Liver (tissue), 9 donors: ENCODE data around the gene RUNDC3A. TPM values are rescaled to one million over a fixed set of nuclear protein-coding genes. Genes with fewer than 3 reads are reported as not detected.

Experiments
- DNase-seq: peaks from one replicate; pipeline ENCODE4 v3.0.0-alpha.2; 2017; ENCODE audit warnings: low spot score
- H3K27ac ChIP-seq, 2 donors: one replicate each; pipeline ENCODE4 v1.7.0; 2013; ENCODE audit warnings: inconsistent platforms in 2 of 2, low read length in 2 of 2, control low read depth in 1 of 2, low read depth in 1 of 2, mild to moderate bottlenecking in 1 of 2
- H3K27me3 ChIP-seq, 4 donors: one replicate each; pipeline versions ENCODE4 v1.6.1 to v1.7.0; 2013; ENCODE audit warnings: low read length in 3 of 4, inconsistent platforms in 1 of 4, mild to moderate bottlenecking in 1 of 4, moderate library complexity in 1 of 4; ENCODE audit not compliant: control insufficient read depth in 4 of 4, insufficient read depth in 4 of 4
- H3K36me3 ChIP-seq, 4 donors: one replicate each; pipeline versions ENCODE4 v1.6.1 to v1.7.0; 2013; ENCODE audit warnings: low read length in 3 of 4, mild to moderate bottlenecking in 3 of 4, low read depth in 1 of 4, moderate library complexity in 1 of 4; ENCODE audit not compliant: control insufficient read depth in 4 of 4, insufficient read depth in 3 of 4
- H3K4me1 ChIP-seq, 4 donors: one replicate each; pipeline versions ENCODE4 v1.6.1 to v1.7.0; 2013; ENCODE audit warnings: low read length in 3 of 4, mild to moderate bottlenecking in 3 of 4, moderate library complexity in 1 of 4; ENCODE audit not compliant: control insufficient read depth in 4 of 4, insufficient read depth in 4 of 4
- H3K4me3 ChIP-seq, 3 donors: one replicate each; pipeline versions ENCODE4 v1.6.1 to v1.7.0; 2013; ENCODE audit warnings: low read length in 3 of 3, control low read depth in 1 of 3, low read depth in 1 of 3, mild to moderate bottlenecking in 1 of 3
- H3K9ac ChIP-seq, 2 donors: one replicate each; pipeline ENCODE4 v1.7.0; 2013; ENCODE audit warnings: low read length in 2 of 2, mild to moderate bottlenecking in 2 of 2, moderate library complexity in 2 of 2, control low read depth in 1 of 2, low read depth in 1 of 2
- H3K9me3 ChIP-seq, 4 donors: one replicate each; pipeline versions ENCODE4 v1.6.1 to v1.7.0; 2013; ENCODE audit warnings: low read length in 3 of 4; ENCODE audit not compliant: control insufficient read depth in 4 of 4
- EGR1 ChIP-seq, 2 donors: IDR thresholded peaks; 2 replicates each; pipeline ENCODE4 v1.6.1; 2016 to 2018; ENCODE audit warnings: antibody characterized with exemption in 2 of 2, low read depth in 2 of 2
- FOXA1 ChIP-seq: IDR thresholded peaks from 2 replicates; pipeline ENCODE4 v1.6.1; 2016; ENCODE audit warnings: antibody characterized with exemption
- FOXA2 ChIP-seq: IDR thresholded peaks from 2 replicates; pipeline ENCODE4 v1.6.1; 2016; ENCODE audit warnings: antibody characterized with exemption
- GABPA ChIP-seq, 2 donors: IDR thresholded peaks in 1 of 2; conservative IDR thresholded peaks in 1 of 2; 2 replicates each; pipeline ENCODE4 v1.6.1; 2016; ENCODE audit warnings: antibody characterized with exemption in 2 of 2, mild to moderate bottlenecking in 1 of 2, moderate library complexity in 1 of 2
- HNF4A ChIP-seq, 2 donors: conservative IDR thresholded peaks; 2 replicates each; pipeline ENCODE4 v1.6.1; 2016; ENCODE audit warnings: antibody characterized with exemption in 2 of 2, mild to moderate bottlenecking in 2 of 2
- HNF4G ChIP-seq: IDR thresholded peaks from 2 replicates; pipeline ENCODE4 v1.6.1; 2016; ENCODE audit warnings: antibody characterized with exemption
- JUND ChIP-seq, 2 donors: IDR thresholded peaks; 2 replicates each; pipeline ENCODE4 v1.6.1; 2016; ENCODE audit warnings: antibody characterized with exemption in 2 of 2
- NR2F2 ChIP-seq: IDR thresholded peaks from 2 replicates; pipeline ENCODE4 v1.6.1; 2016; ENCODE audit warnings: antibody characterized with exemption
- RAD21 ChIP-seq, 2 donors: IDR thresholded peaks; 2 replicates each; pipeline ENCODE4 v1.6.1; 2016; ENCODE audit warnings: antibody characterized with exemption in 2 of 2, mild to moderate bottlenecking in 2 of 2
- RXRA ChIP-seq, 2 donors: IDR thresholded peaks; 2 replicates each; pipeline ENCODE4 v1.6.1; 2017 to 2018; ENCODE audit warnings: antibody characterized with exemption in 2 of 2, mild to moderate bottlenecking in 1 of 2
- SP1 ChIP-seq: IDR thresholded peaks from 2 replicates; pipeline ENCODE4 v1.6.1; 2018; ENCODE audit warnings: antibody characterized with exemption, mild to moderate bottlenecking
- TAF1 ChIP-seq: conservative IDR thresholded peaks from 2 replicates; pipeline ENCODE4 v1.6.1; 2016; ENCODE audit warnings: antibody characterized with exemption, mild to moderate bottlenecking
- YY1 ChIP-seq: IDR thresholded peaks from 2 replicates; pipeline ENCODE4 v1.6.1; 2016; ENCODE audit warnings: antibody characterized with exemption, mild to moderate bottlenecking
- WGBS: extraction: QIAGEN DNeasy Blood & Tissue Kit; methylation state at CpG from one replicate; pipeline ENCODE4 v1.1.7; 2013; 5-methylcytosine and 5-hydroxymethylcytosine counted together
- polyA plus RNA-seq, 2 donors: library from polyadenylated mRNA; stranded (reverse) in 1 of 2; unstranded in 1 of 2; fragments of 200-250 nt in 1 of 2; fragments of >200 nt in 1 of 2; fragmentation: Nextera tagmentation in 1 of 2; extraction: Ambion mirVana in 1 of 2; gene quantifications; one replicate each; pipeline versions ENCODE4 v1.2.1 to v1.2.3, GENCODE V29; 2013 to 2015
- total RNA-seq, 2 donors: library from RNA; depleted of rRNA; stranded (reverse); fragments of >200 nt; gene quantifications; one replicate each; pipeline ENCODE4 v1.2.3, GENCODE V29; 2014
- TF ChIP-seq, protein P1 (sequence below): IDR thresholded peaks from 2 replicates; pipeline ENCODE4 v1.6.1; 2016; ENCODE audit warnings: antibody characterized with exemption
- TF ChIP-seq, protein P2 (sequence below): fragments of 150-350 bp; IDR thresholded peaks from 2 replicates; pipeline ENCODE4 v1.5.1; 2017; ENCODE audit warnings: improper control_type of control experiment, low read depth, low read length; ENCODE audit not compliant: missing input control
- TF ChIP-seq, protein P3 (sequence below): IDR thresholded peaks from 2 replicates; pipeline ENCODE4 v1.6.1; 2016; ENCODE audit warnings: antibody characterized with exemption
- TF ChIP-seq, protein P4 (sequence below): IDR thresholded peaks from 2 replicates; pipeline ENCODE4 v1.6.1; 2016; ENCODE audit warnings: antibody characterized with exemption
- TF ChIP-seq, protein P5 (sequence below): IDR thresholded peaks from 2 replicates; pipeline ENCODE4 v1.6.1; 2016; ENCODE audit warnings: antibody characterized with exemption, mild to moderate bottlenecking
- donor health status: healthy.
- donor health status: healthy.
- donor health status: healthy.
- donor health status: healthy.
- donor health status: healthy.

The RUNDC3A gene
- total and polyA plus RNA-seq, 4 donors, result 0.05 to 17.0 (median 0.06) TPM; not detected in 1

DNA sequence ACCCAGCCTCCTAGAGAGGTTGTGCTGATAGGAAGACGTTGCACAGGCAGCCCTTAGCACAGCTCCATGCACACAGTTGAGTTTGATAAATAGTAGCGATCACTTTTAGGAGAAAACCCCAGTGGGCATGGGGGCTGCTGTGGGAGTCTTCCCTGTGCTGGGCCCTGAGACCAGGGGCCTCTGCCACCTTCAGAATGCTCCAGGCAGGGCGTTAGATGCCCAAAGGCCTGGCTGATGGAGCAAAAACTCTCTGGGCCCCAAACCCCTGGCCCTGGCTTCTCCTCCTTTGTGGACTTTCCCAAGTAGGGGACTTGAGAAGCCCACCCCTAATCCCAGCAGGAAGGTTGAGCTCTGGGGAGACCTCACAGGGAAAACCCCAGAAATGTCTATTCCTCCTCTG lies 26.1 kb upstream of the RUNDC3A start:
- Histone ChIP-seq H3K4me3 (no peak overlapping the region), H3K36me3 (no peaks in the 10 kb centered on the region), H3K27ac (no peak overlapping the region), H3K27me3 (no peaks in the 10 kb centered on the region), H3K9me3 (no peaks in the 10 kb centered on the region), H3K9ac (no peak overlapping the region), H3K4me1 (peaks cover 0 to 10% (median 2%) of the 10 kb centered on the region in 4 donors)
- no peak for TF ChIP-seq TAF1
- peak; percentile 56 for DNase-seq
- WGBS, result 85% methylated on average over 3 of the region's 3 CpGs

DNA sequence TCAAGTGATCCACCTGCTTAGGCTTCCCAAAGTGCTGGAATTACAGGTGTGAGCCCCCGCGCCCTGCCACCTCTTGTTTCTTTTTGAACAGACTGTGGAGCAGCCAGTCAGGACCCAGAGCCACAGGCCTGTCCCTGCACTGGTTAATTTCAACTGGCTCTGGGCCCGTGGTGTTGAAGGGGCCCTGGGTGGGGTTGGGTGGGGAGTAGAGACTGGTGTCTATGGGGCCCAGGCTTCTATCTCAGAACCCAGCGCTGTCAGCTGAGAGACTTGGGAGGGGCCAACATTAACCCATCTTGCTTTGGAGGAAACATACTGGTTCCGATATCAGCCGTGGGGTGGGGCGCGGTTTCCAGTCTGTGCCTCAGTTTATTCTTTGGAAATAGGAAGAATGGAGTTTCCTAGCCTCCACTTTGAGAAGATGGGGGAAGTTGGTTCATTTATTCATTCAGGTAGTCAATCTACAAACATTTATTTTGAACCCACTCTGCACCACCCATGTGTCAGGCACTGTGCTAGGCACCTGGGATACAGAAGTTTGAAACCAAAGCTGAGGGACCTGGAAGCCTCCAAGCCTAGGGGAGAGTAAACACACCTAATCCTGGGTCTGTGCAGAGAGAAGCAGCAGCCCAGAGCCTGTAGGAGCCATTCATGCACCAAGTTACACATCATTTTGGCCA lies 24.9 kb upstream of the RUNDC3A start:
- TF ChIP-seq, protein P1, sequence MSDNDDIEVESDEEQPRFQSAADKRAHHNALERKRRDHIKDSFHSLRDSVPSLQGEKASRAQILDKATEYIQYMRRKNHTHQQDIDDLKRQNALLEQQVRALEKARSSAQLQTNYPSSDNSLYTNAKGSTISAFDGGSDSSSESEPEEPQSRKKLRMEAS, result no peak
- TF ChIP-seq, protein P2, sequence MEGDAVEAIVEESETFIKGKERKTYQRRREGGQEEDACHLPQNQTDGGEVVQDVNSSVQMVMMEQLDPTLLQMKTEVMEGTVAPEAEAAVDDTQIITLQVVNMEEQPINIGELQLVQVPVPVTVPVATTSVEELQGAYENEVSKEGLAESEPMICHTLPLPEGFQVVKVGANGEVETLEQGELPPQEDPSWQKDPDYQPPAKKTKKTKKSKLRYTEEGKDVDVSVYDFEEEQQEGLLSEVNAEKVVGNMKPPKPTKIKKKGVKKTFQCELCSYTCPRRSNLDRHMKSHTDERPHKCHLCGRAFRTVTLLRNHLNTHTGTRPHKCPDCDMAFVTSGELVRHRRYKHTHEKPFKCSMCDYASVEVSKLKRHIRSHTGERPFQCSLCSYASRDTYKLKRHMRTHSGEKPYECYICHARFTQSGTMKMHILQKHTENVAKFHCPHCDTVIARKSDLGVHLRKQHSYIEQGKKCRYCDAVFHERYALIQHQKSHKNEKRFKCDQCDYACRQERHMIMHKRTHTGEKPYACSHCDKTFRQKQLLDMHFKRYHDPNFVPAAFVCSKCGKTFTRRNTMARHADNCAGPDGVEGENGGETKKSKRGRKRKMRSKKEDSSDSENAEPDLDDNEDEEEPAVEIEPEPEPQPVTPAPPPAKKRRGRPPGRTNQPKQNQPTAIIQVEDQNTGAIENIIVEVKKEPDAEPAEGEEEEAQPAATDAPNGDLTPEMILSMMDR, result no peak
- TF ChIP-seq NR2F2 (no peak), TAF1 (no peak), FOXA1 (no peak), GABPA (IDR thresholded peaks at IDR 0.05 in 1 of 2, conservative IDR thresholded peaks at IDR 0.05 in 1 of 2) (no peak), RXRA (IDR thresholded peaks at IDR 0.05) (no peak), RAD21 (IDR thresholded peaks at IDR 0.05) (no peak), YY1 (no peak), HNF4A (conservative IDR thresholded peaks at IDR 0.05) (no peak), EGR1 (IDR thresholded peaks at IDR 0.05; ENCODE audit: low read depth in 2 of 2) (no peak), HNF4G (no peak), JUND (IDR thresholded peaks at IDR 0.05) (no peak), SP1 (no peak), FOXA2 (no peak)
- TF ChIP-seq, protein P3, sequence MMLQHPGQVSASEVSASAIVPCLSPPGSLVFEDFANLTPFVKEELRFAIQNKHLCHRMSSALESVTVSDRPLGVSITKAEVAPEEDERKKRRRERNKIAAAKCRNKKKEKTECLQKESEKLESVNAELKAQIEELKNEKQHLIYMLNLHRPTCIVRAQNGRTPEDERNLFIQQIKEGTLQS, result no peak
- TF ChIP-seq, protein P4, sequence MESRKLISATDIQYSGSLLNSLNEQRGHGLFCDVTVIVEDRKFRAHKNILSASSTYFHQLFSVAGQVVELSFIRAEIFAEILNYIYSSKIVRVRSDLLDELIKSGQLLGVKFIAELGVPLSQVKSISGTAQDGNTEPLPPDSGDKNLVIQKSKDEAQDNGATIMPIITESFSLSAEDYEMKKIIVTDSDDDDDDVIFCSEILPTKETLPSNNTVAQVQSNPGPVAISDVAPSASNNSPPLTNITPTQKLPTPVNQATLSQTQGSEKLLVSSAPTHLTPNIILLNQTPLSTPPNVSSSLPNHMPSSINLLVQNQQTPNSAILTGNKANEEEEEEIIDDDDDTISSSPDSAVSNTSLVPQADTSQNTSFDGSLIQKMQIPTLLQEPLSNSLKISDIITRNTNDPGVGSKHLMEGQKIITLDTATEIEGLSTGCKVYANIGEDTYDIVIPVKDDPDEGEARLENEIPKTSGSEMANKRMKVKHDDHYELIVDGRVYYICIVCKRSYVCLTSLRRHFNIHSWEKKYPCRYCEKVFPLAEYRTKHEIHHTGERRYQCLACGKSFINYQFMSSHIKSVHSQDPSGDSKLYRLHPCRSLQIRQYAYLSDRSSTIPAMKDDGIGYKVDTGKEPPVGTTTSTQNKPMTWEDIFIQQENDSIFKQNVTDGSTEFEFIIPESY, result no peak
- TF ChIP-seq, protein P5, sequence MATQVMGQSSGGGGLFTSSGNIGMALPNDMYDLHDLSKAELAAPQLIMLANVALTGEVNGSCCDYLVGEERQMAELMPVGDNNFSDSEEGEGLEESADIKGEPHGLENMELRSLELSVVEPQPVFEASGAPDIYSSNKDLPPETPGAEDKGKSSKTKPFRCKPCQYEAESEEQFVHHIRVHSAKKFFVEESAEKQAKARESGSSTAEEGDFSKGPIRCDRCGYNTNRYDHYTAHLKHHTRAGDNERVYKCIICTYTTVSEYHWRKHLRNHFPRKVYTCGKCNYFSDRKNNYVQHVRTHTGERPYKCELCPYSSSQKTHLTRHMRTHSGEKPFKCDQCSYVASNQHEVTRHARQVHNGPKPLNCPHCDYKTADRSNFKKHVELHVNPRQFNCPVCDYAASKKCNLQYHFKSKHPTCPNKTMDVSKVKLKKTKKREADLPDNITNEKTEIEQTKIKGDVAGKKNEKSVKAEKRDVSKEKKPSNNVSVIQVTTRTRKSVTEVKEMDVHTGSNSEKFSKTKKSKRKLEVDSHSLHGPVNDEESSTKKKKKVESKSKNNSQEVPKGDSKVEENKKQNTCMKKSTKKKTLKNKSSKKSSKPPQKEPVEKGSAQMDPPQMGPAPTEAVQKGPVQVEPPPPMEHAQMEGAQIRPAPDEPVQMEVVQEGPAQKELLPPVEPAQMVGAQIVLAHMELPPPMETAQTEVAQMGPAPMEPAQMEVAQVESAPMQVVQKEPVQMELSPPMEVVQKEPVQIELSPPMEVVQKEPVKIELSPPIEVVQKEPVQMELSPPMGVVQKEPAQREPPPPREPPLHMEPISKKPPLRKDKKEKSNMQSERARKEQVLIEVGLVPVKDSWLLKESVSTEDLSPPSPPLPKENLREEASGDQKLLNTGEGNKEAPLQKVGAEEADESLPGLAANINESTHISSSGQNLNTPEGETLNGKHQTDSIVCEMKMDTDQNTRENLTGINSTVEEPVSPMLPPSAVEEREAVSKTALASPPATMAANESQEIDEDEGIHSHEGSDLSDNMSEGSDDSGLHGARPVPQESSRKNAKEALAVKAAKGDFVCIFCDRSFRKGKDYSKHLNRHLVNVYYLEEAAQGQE, result no peak
- H3K9ac ChIP-seq, result no peak overlapping the region
- no peak overlapping the region for H3K4me3 ChIP-seq
- H3K27me3 ChIP-seq, result no peaks in the 10 kb centered on the region
- H3K36me3 ChIP-seq, result no peaks in the 10 kb centered on the region
- H3K27ac ChIP-seq, result no peak overlapping the region
- peak; percentile 86 for DNase-seq
- WGBS, result 90% methylated on average over 8 of the region's 8 CpGs
- H3K9me3 ChIP-seq, result no peaks in the 10 kb centered on the region
- peaks cover 0 to 10% (median 2%) of the 10 kb centered on the region in 4 donors for H3K4me1 ChIP-seq
